Pulmonary artery endothelial cell (primary cell): ENCODE measurements around the gene TPCN2. TPM values are rescaled to one million over a fixed set of nuclear protein-coding genes. Genes with fewer than 3 reads are reported as not detected.

Experiments used
- DNase-seq: peaks from one replicate; pipeline ENCODE4 v3.0.0-alpha.2; 2011; ENCODE audit warnings: low read depth, low spot score
- total RNA-seq: library from RNA; depleted of rRNA; stranded (reverse); fragments of >200 nt; gene quantifications from 2 replicates; pipeline ENCODE4 v1.2.3, GENCODE V29; 2014

The TPCN2 gene
- total RNA-seq, 1 donor from 2014 or later, result 11.3 TPM

DNA sequence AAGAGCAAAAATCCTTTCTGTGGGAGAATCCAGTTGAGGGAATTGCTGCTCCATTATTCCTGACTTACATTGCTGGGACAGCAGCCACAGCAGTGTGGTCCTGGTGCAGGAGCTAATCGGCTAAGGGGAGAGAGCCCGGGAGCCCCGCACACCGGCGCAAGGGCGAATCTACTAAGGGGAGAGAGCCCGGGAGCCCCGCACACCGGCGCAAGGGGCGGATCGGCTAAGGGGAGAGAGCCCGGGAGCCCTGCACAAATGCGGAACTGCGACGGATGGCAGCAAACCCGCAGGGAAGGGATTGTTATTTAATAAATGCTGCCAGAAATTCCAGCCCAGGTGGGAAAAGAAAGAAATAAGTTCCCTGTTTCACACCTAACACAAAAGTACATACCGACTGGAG is 43.5 kb downstream of the TPCN2 start:
- DNase-seq, result no peak

DNA sequence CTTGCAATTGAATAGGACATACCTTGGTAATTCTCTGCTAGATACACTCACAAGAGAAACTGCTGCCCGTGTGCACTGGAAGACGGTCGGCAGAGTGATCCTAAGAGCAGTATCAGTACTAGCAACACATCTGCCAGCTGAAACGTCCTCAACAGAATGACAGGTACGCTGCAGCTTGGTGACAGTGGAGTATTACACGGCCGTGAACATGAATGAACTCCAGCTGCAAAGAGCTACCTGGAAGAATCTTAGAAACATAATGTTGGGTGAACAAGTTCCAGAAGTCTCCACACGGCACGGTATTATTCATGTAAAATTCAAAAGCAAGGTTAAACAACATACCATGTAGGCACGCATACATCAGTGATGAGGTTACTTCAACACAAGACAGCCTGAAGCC is 44.4 kb downstream of the TPCN2 start:
- no peak for DNase-seq

GRCh38 chr11:69094111-69094914 is 45.6 kb downstream of the TPCN2 start:
- no peak for DNase-seq

DNA sequence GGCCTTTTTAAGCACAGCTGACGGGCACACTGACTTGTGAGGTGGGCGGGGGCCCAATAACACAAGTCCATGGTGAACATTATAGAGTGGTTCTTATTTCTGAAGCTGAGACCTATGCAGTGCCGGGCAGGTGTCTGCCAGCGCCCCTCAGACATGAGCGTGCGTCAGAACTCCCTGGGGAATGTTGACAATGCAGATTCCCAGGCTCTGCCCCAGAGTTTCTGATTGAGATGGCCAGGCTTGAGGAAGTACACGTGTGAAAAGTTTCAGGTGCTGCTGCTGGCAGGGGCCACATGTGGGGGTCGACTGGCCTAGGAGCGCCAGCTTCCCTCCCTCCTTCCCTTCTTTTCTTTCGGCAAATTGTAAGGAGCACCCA is 46.2 kb downstream of the TPCN2 start:
- DNase-seq, result no peak

DNA sequence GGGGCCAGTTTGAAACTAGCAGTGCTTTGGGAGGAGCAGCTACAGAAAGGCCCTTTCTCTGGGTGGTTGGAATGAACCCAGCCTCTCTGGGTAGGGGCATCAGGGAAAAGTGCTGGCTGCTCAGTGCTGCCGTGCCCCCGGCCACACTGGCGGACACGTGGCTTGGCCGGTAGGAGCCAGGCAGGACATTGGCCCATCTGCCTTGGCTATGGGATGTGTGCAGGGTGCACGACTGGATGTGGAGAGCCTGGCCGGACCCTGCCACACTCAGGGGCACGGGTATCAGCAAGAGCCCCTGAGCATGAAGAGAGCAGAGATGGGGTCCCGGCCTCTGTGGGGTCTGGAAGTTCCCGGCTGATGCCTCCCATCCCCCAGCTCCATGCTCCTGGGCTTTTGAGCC is 46.6 kb downstream of the TPCN2 start:
- DNase-seq, result no peak

GRCh38 chr11:69096473-69096872 is 47.7 kb downstream of the TPCN2 start:
- no peak for DNase-seq

DNA sequence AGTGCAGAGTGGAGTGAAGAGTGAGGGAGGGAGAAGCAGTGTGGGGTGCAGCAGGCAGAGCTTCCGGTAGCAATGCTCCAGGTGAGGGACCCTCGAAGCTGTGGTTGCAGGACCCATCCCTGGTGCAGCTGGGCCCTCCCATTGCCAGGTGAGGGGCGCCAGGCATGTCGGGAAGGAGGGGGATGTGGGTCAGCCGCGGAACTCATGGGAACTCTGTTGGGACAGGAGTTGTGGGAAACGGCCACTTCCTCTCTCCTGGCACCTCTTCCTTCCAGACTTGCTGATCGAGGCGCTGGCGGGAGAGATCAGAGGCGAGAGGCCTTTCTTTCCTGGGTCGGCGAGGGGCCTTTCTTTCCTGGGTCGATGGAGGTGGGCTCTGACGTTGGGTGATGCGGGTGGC is 48.5 kb downstream of the TPCN2 start:
- no peak for DNase-seq

DNA sequence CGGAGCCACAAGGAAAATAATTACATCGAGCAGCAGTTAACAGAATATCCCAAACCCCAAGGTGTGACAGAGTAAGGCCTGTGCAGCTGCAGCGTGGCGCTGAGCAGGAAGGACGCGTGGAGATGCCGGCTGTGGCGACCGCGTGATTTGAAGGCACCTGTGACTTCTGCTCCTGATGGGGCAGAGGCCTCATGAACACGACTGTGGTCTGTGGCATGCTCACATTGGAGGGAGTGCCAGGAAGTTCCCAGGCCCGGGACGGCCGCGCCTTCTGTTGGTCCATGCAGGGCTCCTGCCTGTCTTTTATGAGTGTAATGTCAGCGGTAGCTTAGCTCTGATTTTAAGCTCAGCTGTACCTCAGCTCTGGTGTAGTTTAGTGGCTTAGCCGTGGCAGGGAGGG is 50.4 kb downstream of the TPCN2 start:
- no peak for DNase-seq

DNA sequence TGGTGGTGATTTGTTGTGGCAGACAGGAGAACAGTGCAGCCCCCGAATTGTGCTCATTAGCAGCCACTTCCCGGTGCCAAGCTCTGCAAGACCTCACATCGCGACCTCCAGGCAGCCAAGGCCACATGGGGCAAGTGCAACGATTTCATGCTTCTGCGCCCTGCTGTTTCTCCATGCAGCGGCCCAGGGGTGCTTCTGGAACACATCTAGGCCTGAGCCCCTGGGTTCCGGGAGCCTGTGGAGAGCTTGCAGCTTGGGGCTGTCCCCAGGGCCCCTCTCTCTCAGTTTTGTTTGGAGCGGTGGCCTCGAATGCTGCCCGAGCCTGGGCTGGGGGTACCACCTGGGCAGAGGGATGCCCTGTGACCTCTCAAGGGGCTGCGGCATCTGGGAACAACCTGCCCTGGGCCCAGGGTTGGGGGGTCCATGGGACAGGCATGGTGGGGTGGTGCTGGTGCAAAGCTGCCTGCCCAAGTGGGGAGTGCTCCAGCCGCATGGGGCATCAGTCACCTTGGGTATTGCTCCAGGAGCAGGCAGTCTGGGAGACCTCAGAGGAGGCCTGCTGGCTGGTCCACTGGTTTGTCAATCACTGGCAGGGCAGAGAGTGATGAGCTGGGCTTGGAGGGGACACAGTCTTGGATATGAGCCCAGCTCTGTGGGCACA is 51.9 kb downstream of the TPCN2 start:
- DNase-seq, result no peak

DNA sequence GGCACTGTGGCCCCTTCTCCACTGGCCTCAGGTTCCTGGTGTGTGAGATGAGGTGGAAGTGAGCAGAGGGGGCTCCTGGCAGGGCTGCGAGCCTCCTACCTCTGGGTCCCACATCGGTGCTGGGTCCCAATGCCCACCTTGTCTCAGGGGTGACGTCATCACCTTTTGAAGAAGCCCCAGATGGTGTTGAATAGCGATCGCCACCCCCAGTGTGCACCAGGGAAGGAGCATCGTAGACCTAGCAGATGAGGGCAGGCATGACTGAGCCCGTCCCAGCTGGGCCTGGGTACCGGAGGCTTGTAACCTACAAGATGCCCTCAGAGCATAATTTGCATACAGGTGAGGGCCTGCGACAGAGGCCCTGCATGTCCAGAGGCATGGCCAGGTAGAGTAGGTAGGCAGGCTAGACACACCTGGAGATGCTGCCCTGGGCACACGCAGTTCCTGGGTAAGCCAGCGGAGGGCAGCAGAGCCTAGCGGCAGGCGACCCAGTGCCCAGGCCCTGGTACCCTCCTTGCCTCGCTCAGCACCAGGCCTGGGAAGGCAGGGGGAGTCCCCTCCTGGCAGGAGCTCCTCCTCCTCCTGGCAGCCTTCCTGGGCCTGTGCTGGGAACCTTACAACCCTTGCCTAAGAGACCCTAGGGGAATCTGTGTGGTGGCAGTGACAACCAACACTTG is 52.5 kb downstream of the TPCN2 start:
- peak; percentile 32 for DNase-seq

DNA sequence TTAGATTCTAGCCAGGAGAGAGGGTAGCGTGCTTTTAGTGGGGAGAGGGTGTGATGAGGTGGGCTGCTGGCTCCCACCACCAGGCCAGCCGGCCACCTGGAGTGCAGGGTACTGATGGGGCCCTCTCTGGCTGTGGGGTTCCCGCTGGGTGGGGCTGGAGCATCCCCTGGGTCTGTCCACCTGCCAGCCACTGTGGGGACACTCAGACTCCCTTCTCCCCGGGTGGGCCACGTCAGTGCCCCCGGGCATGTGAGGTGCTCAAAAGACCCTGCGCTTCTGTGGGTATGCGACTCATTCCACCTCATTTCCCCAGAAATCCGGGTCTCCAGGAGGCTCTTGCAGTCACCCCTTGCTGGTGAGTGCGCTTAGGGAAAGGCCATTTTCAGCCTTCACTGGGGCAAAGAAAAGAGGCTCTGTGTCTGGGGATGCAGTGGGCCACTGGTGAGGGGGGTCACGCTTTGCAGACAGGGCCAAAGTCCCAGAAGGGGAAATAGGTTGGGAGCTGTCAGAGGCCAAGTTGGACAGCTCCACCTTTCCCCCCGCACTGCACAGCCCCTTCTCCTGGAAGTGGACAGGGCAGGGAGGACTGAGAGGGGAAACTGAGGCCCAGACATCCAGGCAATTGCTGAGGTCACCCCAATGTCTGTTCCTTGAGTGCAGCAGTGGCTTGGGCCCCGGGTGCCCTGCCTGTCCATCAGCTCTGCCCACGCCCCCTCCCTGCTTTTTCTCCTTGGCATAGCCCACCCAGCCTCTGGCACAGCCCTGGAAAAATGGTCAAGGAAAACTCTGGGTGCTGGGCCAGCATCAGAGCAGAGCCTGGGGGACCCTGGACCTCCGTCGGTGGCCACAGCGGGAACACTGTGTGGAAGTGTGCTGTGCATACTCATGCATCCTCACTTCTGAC is 53.3 kb downstream of the TPCN2 start:
- no peak for DNase-seq

- DNase-seq, result no peak
Measured at GRCh38 chr11:69102732-69103615, 54.2 kb downstream of the TPCN2 start.

- no peak for DNase-seq
Measured at GRCh38 chr11:69104212-69104855, 55.6 kb downstream of the TPCN2 start.

DNA sequence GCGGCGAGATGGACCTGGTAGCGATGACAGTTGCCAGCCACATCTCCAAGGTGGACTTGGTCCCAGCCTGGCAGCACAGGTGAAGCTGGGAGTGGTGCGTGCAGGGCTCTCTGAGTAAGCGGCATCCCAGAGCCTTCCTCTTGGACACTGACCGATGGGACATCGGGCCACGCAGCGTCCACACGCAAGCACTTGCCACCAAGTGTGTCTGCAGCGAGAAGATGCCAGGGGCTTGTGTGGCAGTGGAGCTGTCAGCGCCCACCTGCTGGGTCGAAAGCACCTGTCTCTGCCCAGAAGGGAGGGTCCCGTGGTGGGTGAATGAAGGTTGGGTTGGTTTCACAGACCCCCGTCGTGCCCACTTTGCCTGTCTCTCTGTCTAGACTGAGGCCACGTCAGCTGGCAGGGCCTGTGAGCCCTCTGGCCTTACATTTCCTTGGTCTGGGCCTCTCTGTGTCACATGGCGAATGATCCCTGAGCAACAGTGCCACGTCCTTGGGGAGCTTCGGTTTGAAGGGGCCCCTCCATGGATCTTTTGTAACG is 56.2 kb downstream of the TPCN2 start:
- no peak for DNase-seq

DNA sequence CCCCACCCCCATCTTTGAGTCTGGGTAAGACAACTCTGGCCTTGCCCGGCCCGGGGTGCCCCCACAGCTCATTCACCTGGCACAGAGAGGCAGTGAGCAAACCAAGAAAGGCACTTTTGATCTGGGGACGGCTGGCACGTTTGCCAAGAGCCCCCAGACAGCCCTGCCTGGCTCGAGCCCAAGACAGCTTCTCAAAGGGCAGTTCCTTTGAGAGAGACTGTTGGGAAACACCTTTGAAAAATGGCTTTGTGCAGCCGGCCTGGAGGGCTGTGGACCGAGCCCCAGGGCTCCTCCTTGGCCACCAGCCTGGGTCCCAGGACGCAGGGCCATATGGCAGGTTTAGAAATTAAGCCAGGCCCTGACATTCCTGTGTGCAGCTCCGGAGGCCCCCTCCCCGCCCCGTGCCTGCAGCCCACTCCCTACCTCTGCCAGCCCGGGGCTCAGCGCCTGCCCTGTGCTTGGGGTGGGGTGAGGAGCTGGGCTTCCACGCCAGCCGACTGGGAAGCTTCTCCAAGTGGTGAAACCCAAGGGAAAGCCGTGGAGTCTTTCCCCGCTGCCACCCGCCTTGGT is 56.8 kb downstream of the TPCN2 start:
- DNase-seq, result no peak

DNA sequence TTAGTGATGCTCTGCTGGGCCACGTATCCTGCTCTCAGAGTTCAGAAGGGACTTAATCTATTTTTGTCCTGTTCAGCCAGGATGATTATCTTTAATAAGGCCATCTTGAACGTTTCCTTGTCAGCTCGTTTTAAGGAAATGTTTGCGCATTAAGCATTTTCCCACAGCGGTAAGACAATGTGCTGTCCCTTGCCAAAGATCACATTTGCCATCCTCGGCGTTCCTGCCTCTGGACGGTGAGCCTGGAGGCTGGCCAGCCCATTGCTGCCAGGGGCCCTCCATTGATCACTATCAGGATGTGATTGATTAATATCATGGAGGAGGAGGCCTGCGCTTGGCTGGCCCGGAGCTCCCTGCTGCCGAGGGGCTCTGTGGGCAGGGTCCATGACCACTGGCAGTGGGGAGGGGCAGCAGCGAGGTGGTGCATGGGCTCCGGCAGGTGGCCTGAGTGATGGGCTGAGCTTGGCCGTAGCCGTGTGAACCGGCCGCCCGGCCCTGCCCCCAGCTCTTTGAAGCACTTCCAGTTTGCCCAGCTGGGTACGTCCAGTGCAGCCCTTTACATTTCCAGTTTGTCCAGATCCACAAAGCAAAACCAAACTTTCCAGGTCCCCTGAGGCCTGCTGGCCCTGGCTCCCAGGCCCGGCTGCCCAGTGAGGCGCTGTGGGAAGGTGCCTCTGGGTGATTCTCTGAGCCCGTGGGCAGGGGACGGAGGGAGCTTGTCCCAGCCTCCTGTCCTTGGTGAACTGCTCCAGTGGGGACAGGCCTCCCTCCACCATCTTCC is 57.5 kb downstream of the TPCN2 start:
- DNase-seq, result no peak

DNA sequence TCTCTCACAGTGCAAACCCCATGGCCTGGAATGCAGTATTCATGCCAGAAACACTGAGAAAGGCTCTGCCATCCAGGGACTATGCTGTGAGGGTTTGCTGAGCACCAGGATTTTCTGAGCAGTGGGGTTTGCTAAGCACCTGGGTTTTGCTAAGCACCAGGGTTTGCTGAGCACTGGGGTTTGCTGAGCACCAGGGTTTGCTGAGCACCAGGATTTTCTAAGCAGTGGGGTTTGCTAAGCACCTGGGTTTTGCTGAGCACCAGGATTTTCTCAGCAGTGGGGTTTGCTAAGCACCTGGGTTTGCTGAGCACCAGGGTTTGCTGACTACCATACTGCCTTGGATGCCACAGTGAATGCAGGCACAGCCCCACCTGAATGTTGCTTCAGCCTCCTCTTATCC is 58.7 kb downstream of the TPCN2 start:
- no peak for DNase-seq

- DNase-seq, result no peak
Measured at GRCh38 chr11:69108030-69108429, 59.3 kb downstream of the TPCN2 start.

GRCh38 chr11:69108559-69108958 is 59.8 kb downstream of the TPCN2 start:
- DNase-seq, result no peak
